ENCODE data around the gene RGL4. TPM values are rescaled to one million over a fixed set of nuclear protein-coding genes. Genes with fewer than 3 reads are reported as not detected.

RGL4 gene
- total and polyA plus RNA-seq, 2 of the 8 experiments (the other 6 are each of a cell fraction or from before 2014, with no cell fraction given): not detected

DNA sequence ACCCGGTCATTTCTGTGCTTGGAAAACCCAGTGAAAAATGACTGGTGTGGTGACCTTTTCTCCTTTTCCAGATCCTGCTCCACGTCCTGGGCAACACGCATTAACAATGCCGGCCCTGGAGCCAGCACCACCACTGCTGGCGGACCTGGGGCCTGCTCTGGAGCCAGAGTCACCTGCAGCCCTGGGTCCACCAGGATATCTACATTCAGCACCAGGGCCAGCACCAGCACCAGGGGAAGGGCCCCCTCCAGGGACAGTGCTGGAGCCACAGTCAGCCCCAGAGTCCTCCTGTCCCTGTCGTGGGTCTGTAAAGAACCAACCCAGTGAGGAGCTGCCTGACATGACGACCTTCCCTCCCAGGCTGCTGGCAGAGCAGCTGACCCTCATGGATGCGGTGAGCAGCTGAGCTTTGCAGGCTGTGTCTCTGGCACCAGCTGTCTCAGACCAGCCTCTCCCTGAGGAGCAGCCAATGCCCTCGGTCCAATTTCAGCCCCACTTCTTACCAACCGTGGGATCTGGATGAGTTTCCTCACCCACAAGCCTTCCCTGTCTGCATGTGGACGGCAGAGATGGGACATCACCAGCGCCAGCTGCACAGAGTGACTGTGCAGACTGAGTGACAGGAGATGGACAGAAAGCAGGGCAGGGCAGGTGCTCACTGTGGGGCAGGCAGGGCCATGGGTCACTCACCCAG, 1.9 kb downstream of the RGL4 start:
- DNase-seq (ENCODE audit: low read depth in 1 of 2, low spot score in 2 of 2) (no peak), FAIRE-seq (no peak)
- Histone ChIP-seq H3K14ac (ENCODE audit: insufficient read length) (no peak overlapping the region), H3K4me1 (replicated peaks in 1 of 4; ENCODE audit: control insufficient read depth in 3 of 4, insufficient read depth in 4 of 4, low read length in 3 of 4) (no peaks in the 10 kb centered on the region), H3K27me3 (replicated peaks in 1 of 4; ENCODE audit: control insufficient read depth in 3 of 4, extremely low read depth in 1 of 4, insufficient read depth in 3 of 4, low read length in 3 of 4) (no peaks in the 10 kb centered on the region), H3K9me3 (ENCODE audit: insufficient read depth in 2 of 2, low read depth in 1 of 2, low read length in 1 of 2) (no peaks in the 10 kb centered on the region), H3K18ac (ENCODE audit: extremely low read depth, low read length) (no peak overlapping the region), H3K4me3 (ENCODE audit: extremely low read depth in 1 of 4, insufficient read depth in 2 of 4, low read depth in 3 of 4, low read length in 4 of 4) (no peak overlapping the region), H3K36me3 (ENCODE audit: control insufficient read depth in 2 of 4, insufficient read depth in 4 of 4, low read length in 3 of 4) (peaks cover 5 to 9% (median 7%) of the 10 kb centered on the region in 4 experiments; a peak in 7 of 8 replicates), H2BK12ac (ENCODE audit: low read depth, low read length) (no peak overlapping the region), H4K5ac (ENCODE audit: insufficient read length, low read depth, low read length) (no peak overlapping the region), H3K79me1 (ENCODE audit: low read depth, low read length) (no peaks in the 10 kb centered on the region; the same call in 1 of the 2 replicates), H3K4ac (replicated peaks; ENCODE audit: insufficient read length, low read depth, low read length) (no peak overlapping the region), H2BK120ac (replicated peaks; ENCODE audit: low read depth, low read length) (no peak overlapping the region), H2BK5ac (ENCODE audit: low read depth, low read length) (no peak overlapping the region; the same call in 1 of the 2 replicates), H3K27ac (ENCODE audit: low read depth, low read length) (no peak overlapping the region), H2BK20ac (ENCODE audit: low read length) (no peak overlapping the region), H3K56ac (replicated peaks; ENCODE audit: insufficient read length, low read depth, low read length) (no peak overlapping the region), H3K23ac (ENCODE audit: insufficient read length) (no peak overlapping the region), H2AK5ac (ENCODE audit: low read depth, low read length) (no peak overlapping the region), H3K23me2 (ENCODE audit: low read depth, low read length) (no peaks in the 10 kb centered on the region), H3K79me2 (ENCODE audit: control insufficient read depth in 1 of 2, insufficient read depth in 2 of 2, low read length in 2 of 2) (no peaks in the 10 kb centered on the region), H4K91ac (replicated peaks; ENCODE audit: insufficient read length, low read length) (no peak overlapping the region), H2AFZ (ENCODE audit: low read length) (no peak overlapping the region), H3K4me2 (ENCODE audit: insufficient read depth in 1 of 2, low read depth in 2 of 2, low read length in 2 of 2) (no peak overlapping the region), H2BK15ac (ENCODE audit: low read length) (no peak overlapping the region), H4K8ac (ENCODE audit: extremely low read depth, insufficient read depth, low read length) (no peak overlapping the region), H4K20me1 (replicated peaks in 1 of 2; ENCODE audit: control insufficient read depth in 1 of 2, insufficient read depth in 2 of 2, low read length in 2 of 2) (peaks cover 6 to 19% of the 10 kb centered on the region in 2 experiments), H3K9ac (replicated peaks in 1 of 4; ENCODE audit: extremely low read depth in 1 of 4, low read depth in 3 of 4, low read length in 3 of 4) (no peak overlapping the region)
- ChIA-PET CTCF (ENCODE audit: partially characterized antibody) (interaction anchor here (1.3 kb wide), 1 partner anchor 20 kb away, joined by 3 read pairs; no protein-coding TSS in a partner anchor), POLR2A (ENCODE audit: partially characterized antibody) (no interaction called here)
- whole genome bisulfite sequencing, 2 experiments (ENCODE audit: extremely low coverage in 1 of 2, insufficient coverage in 1 of 2, insufficient read length in 1 of 2, insufficient replicate concordance in 2 of 2, low coverage in 1 of 2, low lambda C conversion rate in 2 of 2, missing lambda C conversion rate in 1 of 2): 90% methylated on average over 11 of the region's 12 CpGs; no CpG with 5 or more reads in 1 of the 2 experiments
- TF ChIP-seq MAFK (IDR thresholded peaks at IDR 0.05; ENCODE audit: low read depth, low read length): no peak
- TF ChIP-seq ASH2L (IDR thresholded peaks at IDR 0.05; ENCODE audit: low read length): no peak
- TF ChIP-seq, protein P1, sequence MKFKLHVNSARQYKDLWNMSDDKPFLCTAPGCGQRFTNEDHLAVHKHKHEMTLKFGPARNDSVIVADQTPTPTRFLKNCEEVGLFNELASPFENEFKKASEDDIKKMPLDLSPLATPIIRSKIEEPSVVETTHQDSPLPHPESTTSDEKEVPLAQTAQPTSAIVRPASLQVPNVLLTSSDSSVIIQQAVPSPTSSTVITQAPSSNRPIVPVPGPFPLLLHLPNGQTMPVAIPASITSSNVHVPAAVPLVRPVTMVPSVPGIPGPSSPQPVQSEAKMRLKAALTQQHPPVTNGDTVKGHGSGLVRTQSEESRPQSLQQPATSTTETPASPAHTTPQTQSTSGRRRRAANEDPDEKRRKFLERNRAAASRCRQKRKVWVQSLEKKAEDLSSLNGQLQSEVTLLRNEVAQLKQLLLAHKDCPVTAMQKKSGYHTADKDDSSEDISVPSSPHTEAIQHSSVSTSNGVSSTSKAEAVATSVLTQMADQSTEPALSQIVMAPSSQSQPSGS (IDR thresholded peaks at IDR 0.05; ENCODE audit: low read length): no peak
- no peak for TF ChIP-seq SP2 (IDR thresholded peaks at IDR 0.05; ENCODE audit: low read length)
- TF ChIP-seq TAF1 (IDR thresholded peaks at IDR 0.05; ENCODE audit: low read depth, low read length): no peak
- no peak for TF ChIP-seq PHF8 (conservative IDR thresholded peaks at IDR 0.05; ENCODE audit: low read depth, low read length)
- no peak for TF ChIP-seq SP4 (IDR thresholded peaks at IDR 0.05; ENCODE audit: low read length)
- TF ChIP-seq CEBPB (IDR thresholded peaks at IDR 0.05; ENCODE audit: low read depth, low read length): no peak
- TF ChIP-seq BCL11A (IDR thresholded peaks at IDR 0.05; ENCODE audit: low read depth in 2 of 2, low read length in 2 of 2): no peak
- no peak for TF ChIP-seq CBX8 (IDR thresholded peaks at IDR 0.05; ENCODE audit: borderline replicate concordance, low read depth, low read length)
- TF ChIP-seq RNF2 (IDR thresholded peaks at IDR 0.05; ENCODE audit: borderline replicate concordance, low read depth, low read length, missing control alignments, poor library complexity, severe bottlenecking): no peak

Measured in H1 (cell line).